Activated CD4-positive, alpha-beta T cell treated with anti-CD3 and anti-CD28 coated beads, Interleukin-2, Interleukin-4, amounts not matched to agents 100 ng/mL and 50 ng/mL, durations not matched to agents 16 hours and 8 hours (primary cell): ENCODE data around the gene CNKSR3.

ENCODE experiments used
- DNase-seq: peaks from one replicate; pipeline ENCODE4 v3.0.0-alpha.2; 2020; ENCODE audit warnings: low spot score

CNKSR3 gene

DNA sequence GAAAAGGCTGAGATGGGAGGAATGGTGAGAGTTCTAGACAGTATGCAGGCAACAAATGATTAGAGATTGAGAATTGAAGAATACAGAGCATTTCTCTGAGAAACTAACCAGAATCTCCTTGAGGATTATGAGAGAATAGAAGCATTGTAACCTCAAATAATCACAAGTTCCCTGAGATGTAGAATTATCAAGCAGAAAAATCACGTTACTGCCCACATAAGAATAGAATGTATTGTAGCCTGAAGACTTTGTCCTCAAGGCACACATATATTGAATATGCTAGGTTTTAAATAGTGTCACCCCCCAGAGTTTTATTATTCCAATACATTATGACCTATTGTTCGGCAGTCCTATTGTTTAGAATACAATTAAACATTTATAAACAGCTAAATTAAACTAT is 57.2 kb downstream of the CNKSR3 start:
- no peak for DNase-seq

DNA sequence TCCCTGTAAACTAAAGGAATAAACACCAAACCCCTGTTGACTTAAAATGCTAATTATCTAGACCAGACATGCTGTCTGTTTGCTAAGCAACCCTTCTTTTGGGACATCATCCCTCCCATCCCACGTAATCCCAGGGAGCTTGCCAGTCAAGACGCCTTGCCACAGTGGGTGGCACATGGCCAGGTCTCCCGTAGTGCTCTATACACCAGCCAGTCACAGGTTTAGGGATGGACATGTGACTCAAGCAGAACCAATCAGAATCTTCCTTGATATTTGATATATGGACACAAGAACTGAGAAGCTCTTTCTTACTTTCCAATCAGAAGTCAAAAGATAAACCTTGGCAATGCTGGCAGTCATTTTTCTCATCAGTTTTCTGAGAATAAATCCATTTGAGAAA is 60.0 kb downstream of the CNKSR3 start:
- DNase-seq: no peak

DNA sequence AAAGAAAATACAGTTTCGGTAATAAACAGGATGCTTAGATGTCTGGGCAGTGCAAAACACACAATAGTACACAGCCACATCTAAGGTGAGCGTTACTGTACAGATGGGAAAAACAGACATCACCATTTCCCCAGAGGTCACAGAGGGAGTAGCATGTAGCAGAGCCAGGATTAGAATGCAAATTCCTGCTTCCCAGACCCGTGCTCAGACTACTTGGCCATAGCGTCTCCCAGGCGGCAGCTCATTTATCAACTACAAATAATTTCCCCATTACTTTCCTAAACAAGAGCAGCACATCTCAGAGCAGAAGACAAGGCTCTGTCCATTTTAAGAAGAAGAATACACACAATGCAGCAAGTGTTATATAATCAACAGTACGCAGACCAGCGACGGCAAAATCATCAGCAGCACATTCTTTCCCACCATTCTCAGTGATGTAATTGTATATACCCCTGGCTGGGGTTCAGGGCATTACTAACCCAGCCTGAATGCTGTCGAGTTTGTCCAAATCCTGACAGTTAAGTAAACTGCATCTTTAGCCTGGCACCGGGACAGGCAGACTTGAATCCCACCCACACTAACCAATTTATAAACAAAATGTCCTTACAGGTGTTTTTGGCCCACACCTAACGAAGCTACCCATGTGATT is 61.9 kb downstream of the CNKSR3 start:
- DNase-seq: no peak

DNA sequence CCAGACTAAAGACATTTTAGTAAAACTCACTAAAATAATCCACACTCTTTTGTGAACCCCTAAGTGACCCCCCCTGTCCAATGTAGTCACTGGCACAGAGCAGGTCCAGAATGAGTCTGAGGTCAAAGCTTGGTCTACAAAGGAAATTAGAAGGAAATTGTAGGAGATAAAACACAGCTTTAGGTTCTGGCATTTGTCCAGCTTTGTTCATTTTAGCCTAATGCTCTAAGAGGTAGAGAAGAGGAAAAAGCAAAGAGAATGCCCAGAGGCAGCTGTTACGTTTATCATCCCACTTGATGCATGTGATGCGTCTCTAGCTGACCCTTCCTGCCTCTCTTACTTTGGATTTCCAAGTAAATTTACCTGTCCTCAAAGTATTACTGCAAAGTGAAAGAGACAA is 62.5 kb downstream of the CNKSR3 start:
- no peak for DNase-seq

GRCh38 chr6:154446984-154447383 is 63.5 kb downstream of the CNKSR3 start:
- no peak for DNase-seq

DNA sequence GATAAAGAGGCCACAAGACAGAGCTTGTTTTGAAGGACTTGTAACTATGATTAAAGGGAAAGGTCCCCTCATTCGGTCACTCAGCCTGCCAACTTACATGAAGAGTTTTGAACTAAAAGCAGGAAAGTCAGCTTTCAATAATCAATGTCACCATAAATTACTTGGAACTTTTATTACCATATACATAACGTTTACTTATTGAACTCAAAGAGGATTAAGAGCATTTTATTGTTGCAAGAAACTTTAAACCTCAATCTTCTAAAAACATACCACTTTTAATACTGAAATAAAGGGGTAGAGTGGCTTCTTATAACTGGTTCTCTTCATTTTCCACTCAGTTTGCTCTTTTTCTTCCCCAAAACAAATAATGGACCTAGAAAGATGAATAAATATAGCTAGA is 65.1 kb downstream of the CNKSR3 start:
- no peak for DNase-seq

- no peak for DNase-seq
Observed at GRCh38 chr6:154441995-154442310, 68.5 kb downstream of the CNKSR3 start.

- no peak for DNase-seq
Observed at GRCh38 chr6:154440422-154441043, 70.0 kb downstream of the CNKSR3 start.

GRCh38 chr6:154440022-154440421 is 70.5 kb downstream of the CNKSR3 start:
- DNase-seq: no peak

DNA sequence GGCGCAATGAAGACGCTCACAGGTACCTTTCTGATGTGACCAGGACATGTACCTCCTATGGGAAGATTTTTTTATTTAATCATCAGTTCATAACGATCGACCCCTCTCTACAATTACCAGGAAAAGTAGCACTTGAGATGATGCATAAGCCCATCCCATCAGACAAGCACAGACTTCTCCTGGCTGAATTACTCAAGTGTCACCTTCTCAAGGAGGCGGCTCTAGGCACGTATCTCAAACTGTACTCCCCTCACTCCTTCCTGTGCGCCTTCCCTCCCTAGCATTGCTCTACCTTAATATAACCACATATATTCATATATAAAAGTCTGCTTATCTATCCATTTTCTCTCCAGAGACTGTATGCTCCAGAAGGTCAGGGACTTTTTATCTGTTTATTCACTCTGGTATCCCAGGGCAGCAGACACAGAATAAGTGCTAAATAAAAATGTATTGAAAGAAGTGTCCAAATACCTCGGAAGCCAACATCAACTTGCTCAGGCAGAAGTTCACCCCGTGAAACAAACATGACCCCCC is 71.5 kb downstream of the CNKSR3 start:
- DNase-seq: no peak

GRCh38 chr6:154435400-154435945 is 75.0 kb downstream of the CNKSR3 start:
- no peak for DNase-seq

GRCh38 chr6:154434662-154435061 is 75.8 kb downstream of the CNKSR3 start:
- DNase-seq: no peak

DNA sequence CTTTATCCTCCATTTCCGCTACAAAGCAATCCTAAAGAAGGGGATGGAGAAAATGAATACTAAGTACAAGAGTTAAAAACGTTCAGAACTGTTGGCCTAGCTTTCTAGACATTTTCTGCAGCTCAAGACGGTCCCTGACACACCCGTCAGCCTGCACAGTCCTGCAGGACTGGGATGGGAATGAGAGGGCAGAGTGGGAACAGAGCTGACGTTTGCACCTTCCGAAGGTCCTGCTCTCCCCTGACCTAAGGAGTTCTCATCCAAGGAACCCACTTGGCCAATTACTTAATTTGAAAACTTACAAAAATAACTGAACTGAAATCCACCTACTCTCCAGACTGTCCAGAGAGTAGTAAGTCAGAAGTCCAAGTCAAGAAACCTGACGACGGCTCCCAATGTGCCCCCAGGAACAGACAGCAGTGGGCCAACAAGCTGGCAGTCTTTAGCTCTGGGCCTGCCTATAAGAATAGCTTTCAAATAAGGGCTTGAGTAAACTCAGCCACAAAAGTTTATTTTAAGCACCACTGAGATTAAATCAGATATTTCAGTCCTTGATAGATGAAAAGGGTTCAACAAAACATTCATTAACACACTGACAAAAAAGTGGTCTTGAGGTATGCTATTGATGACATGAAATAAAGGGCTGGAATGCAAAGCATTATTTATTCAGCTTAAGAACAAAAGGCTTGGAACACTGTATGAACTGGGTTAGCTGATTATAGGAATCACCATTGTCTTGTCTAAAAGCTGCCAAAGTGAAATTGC is 76.8 kb downstream of the CNKSR3 start:
- no peak for DNase-seq

DNA sequence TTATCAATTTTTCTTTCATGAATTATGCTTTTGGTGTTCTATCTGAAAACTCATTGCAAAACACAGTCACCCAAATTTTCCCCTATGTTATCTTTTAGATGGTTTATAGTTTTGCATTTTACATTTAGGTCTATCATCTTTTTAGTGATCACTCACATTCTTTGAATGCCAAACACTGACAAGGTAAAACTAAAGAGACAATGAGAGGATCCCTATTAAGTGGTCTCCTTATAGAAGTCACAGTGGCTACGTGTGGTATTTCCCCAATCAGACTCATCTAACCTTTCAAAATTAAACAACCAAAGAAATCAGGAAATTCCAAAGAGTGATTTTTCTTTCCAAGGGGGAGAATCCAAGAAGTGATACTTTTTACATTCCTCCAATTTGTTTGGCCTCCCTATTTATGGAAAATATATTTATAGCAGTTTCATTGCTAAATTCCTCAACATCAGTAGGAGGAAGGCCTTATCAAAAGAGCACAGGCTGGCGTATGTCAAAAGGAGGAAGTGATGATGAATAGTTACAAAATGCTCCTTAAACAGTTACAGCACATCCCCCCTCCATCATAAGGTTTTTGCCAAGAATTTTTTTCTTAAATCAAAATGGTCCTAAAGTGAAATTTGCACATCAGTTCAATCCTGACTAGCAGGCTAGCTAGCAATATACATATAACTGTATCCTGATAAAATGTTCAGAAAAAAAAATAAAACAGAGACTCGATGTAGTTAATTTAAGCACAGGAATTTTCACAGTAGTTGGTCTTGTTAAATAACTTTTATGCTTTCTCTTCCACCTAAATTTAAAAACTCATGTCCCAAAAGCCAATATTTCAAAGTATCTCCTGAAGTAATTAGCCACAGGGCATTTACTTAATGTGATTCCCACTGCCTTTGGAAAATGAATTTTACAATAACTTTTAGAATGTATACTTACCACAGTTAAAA is 77.7 kb downstream of the CNKSR3 start:
- DNase-seq: no peak

GRCh38 chr6:154430481-154430919 is 80.0 kb downstream of the CNKSR3 start:
- no peak for DNase-seq

DNA sequence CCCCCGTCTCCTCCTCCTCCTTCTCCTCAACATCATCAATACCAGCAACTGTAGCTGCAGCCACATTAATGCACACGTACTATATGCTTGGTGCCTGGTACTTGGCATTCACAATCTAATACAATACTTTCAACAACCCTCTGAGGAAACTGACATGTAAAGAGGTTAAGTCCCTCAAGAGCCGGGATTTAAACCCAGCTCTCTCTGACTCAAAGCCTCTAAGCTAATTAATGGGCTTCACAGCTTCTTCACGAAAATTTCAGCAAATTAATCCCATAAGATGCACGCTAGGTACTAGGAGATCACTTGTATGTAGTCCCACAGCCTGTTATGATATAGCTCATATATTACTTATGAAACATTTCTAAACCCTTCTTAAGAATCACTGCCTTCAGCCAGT is 80.8 kb downstream of the CNKSR3 start:
- DNase-seq: no peak

- DNase-seq: no peak
Observed at GRCh38 chr6:154428897-154429296, 81.6 kb downstream of the CNKSR3 start.

- DNase-seq: no peak
Observed at GRCh38 chr6:154427446-154427845, 83.0 kb downstream of the CNKSR3 start.

- no peak for DNase-seq
Observed at GRCh38 chr6:154426997-154427396, 83.5 kb downstream of the CNKSR3 start.

GRCh38 chr6:154425034-154425433 is 85.5 kb downstream of the CNKSR3 start:
- DNase-seq: no peak

GRCh38 chr6:154414021-154414813 is 96.3 kb downstream of the CNKSR3 start:
- no peak for DNase-seq
